ENCODE measurements around the gene IYD.

DNA sequence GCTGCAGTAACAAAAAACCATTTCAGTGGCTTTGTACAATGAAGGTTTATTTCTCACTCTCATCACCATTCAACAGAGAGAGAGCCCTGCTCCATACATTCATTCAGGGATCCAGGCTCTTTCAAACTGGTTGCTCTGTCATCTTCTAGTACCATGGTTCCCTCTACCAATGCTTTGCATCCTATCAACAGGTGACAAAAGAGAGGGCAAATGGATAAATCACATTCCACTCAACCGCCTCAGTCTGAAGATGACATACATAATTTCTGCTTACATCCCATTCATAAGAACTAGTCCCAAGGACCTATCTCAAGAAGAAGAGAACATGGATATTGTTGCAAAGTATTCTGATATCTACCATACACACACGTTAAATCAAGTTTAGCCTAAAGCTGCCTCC is 51.6 kb downstream of the IYD start:
- TF ChIP-seq FOXK2 (IDR thresholded peaks at IDR 0.05) (no peak), SP1 (IDR thresholded peaks at IDR 0.05) (no peak), FOXM1 (IDR thresholded peaks at IDR 0.05; ENCODE audit: borderline replicate concordance) (no peak), FOXA1 (IDR thresholded peaks at IDR 0.05) (no peak), TARDBP (IDR thresholded peaks at IDR 0.05) (no peak), ZNF384 (IDR thresholded peaks at IDR 0.05) (no peak), ELF4 (IDR thresholded peaks at IDR 0.05) (no peak), CTBP1 (IDR thresholded peaks at IDR 0.05; ENCODE audit: borderline replicate concordance) (no peak), BHLHE40 (IDR thresholded peaks at IDR 0.05; ENCODE audit: borderline replicate concordance) (no peak), ARNT (IDR thresholded peaks at IDR 0.05) (no peak)
- TF ChIP-seq, protein P1, sequence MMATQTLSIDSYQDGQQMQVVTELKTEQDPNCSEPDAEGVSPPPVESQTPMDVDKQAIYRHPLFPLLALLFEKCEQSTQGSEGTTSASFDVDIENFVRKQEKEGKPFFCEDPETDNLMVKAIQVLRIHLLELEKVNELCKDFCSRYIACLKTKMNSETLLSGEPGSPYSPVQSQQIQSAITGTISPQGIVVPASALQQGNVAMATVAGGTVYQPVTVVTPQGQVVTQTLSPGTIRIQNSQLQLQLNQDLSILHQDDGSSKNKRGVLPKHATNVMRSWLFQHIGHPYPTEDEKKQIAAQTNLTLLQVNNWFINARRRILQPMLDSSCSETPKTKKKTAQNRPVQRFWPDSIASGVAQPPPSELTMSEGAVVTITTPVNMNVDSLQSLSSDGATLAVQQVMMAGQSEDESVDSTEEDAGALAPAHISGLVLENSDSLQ (IDR thresholded peaks at IDR 0.05), result no peak

Measured in HEK293T (cell line).